ENCODE results near the gene CDK15.

DNA sequence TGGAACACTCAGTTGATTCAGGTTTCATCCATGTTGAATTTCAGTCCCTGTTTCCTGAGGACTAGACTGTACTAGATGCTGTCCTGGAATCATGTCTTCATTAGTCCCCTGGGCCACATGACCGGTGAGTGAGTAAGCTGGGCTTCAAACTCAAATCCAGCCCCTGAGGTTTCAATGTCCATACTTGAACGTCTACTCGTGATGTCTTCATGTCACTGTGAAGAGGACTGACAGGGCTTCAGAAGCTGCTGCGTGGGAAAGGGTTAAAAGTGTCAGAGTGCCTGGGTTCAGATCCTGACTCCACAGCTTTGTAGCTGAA, 101.2 kb downstream of the CDK15 start:
- no peak for TF ChIP-seq POLR2AphosphoS5 (IDR thresholded peaks at IDR 0.05; ENCODE audit: low read depth, low read length)
- TF ChIP-seq POLR2A (IDR thresholded peaks at IDR 0.05; ENCODE audit: low read depth, low read length), result no peak
